Measurements from ENCODE around the gene PSME3IP1. TPM values are rescaled to one million over a fixed set of nuclear protein-coding genes. Genes with fewer than 3 reads are reported as not detected.

The PSME3IP1 gene
- total and polyA plus RNA-seq, 2 of the 4 experiments (the other 2 are of a cell fraction) = 50.2 to 75.2 TPM

DNA sequence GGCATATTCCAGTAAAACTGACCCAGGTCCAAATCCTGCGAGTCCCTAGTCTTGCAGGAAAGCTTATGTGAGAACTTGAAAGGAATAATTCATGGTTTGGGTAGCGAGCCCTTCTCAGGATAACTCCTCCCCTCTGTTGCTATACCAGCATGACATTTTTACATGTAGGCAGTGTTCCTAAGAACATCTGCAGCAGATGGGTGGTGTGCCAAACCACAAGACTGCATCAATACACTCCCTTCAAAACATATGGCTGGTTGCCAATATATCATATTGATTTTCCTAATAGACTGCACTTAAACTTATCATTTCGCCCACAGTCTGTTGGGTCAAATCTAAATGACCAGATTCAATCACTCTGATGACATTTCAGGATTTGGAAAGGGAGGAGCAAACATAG is 19.9 kb downstream of the PSME3IP1 start:
- H3K4me3 ChIP-seq (ENCODE audit: insufficient read depth, low read depth, low read length) = no peak overlapping the region
- H3K23ac ChIP-seq (ENCODE audit: low read depth, low read length) = no peak overlapping the region
- no peak overlapping the region for H3K9ac ChIP-seq (ENCODE audit: low read depth, low read length)
- H3K79me1 ChIP-seq (ENCODE audit: low read depth in 1 of 2, low read length in 2 of 2) = peaks cover 4 to 5% of the 10 kb centered on the region in 2 experiments; a peak in 1 of 4 replicates
- in situ Hi-C loops (cut with MboI; ENCODE audit: low sequenced_read_pairs) = loop anchor here (5.0 kb wide), 1 partner anchor 79 kb away; no protein-coding TSS in a partner anchor
- CTCF ChIA-PET = interaction anchor here (0.7 kb wide), 1 partner anchor 467 kb away, joined by 4 read pairs; no protein-coding TSS in a partner anchor
- H3K4ac ChIP-seq (ENCODE audit: low read depth, low read length) = no peak overlapping the region
- H4K8ac ChIP-seq (ENCODE audit: low read depth in 2 of 2, low read length in 2 of 2) = no peak overlapping the region
- no peak for ATAC-seq (ENCODE audit: low read depth)
- H3K36me3 ChIP-seq (ENCODE audit: control insufficient read depth, insufficient read depth, low read length) = peaks cover 38% of the 10 kb centered on the region
- peaks cover 3% of the 10 kb centered on the region; the same call in 1 of the 2 replicates for H4K20me1 ChIP-seq (ENCODE audit: insufficient read depth, low read length)
- no peak overlapping the region for H2BK20ac ChIP-seq (ENCODE audit: low read depth, low read length)
- no peak overlapping the region for H2AFZ ChIP-seq (replicated peaks; ENCODE audit: low read length, poor library complexity)
- no peak overlapping the region for H4K5ac ChIP-seq (ENCODE audit: low read depth, low read length)
- H3K9me3 ChIP-seq (ENCODE audit: control insufficient read depth, insufficient read depth, low read length) = no peaks in the 10 kb centered on the region
- POLR2A ChIA-PET (ENCODE audit: unreplicated experiment) = no interaction called here
- no peak overlapping the region for H2AK9ac ChIP-seq (replicated peaks; ENCODE audit: low read depth, low read length, poor library complexity)
- intact Hi-C loops (cut with micrococcal nuclease) = loop anchor here (5.0 kb wide), 2 partner anchors 299 to 374 kb away; partner anchors contain the start of gene SLC12A3
- no peak overlapping the region for H4K91ac ChIP-seq (ENCODE audit: insufficient read depth, low read depth, low read length)
- no peak for TF ChIP-seq CHD1 (IDR thresholded peaks at IDR 0.05; ENCODE audit: low read depth, low read length)
- no peak for TF ChIP-seq POLR2A (IDR thresholded peaks at IDR 0.05; ENCODE audit: low read depth, low read length)
- no peak for TF ChIP-seq MAFK (IDR thresholded peaks at IDR 0.05; ENCODE audit: low read depth, low read length)
- TF ChIP-seq, protein P1, sequence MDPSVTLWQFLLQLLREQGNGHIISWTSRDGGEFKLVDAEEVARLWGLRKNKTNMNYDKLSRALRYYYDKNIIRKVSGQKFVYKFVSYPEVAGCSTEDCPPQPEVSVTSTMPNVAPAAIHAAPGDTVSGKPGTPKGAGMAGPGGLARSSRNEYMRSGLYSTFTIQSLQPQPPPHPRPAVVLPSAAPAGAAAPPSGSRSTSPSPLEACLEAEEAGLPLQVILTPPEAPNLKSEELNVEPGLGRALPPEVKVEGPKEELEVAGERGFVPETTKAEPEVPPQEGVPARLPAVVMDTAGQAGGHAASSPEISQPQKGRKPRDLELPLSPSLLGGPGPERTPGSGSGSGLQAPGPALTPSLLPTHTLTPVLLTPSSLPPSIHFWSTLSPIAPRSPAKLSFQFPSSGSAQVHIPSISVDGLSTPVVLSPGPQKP (IDR thresholded peaks at IDR 0.05; ENCODE audit: borderline replicate concordance, low read depth, low read length) = no peak
- TF ChIP-seq RFX5 (IDR thresholded peaks at IDR 0.05; ENCODE audit: low read depth, low read length) = no peak
- no peak for TF ChIP-seq MAZ (IDR thresholded peaks at IDR 0.05; ENCODE audit: borderline replicate concordance, low read depth, low read length)
- H3K27ac ChIP-seq (ENCODE audit: insufficient read depth, low read length) = no peak overlapping the region
- no peak overlapping the region for H2BK5ac ChIP-seq (ENCODE audit: low read depth, low read length, poor library complexity, severe bottlenecking)
- peak; percentile 43 for DNase-seq
- H3K56ac ChIP-seq (ENCODE audit: extremely low read depth, insufficient read depth, low read length) = no peak overlapping the region
- H2AK5ac ChIP-seq (ENCODE audit: low read depth, low read length) = no peak overlapping the region
- H3K9me1 ChIP-seq (ENCODE audit: insufficient read depth, low read length) = no peaks in the 10 kb centered on the region
- H3K27me3 ChIP-seq (ENCODE audit: control insufficient read depth, insufficient read depth, low read length) = no peaks in the 10 kb centered on the region
- no CpG with 5 or more reads among the region's 3 CpGs for WGBS, 2 experiments (ENCODE audit: extremely low coverage in 2 of 2, insufficient read length in 1 of 2)
- dilution Hi-C loops (cut with HindIII; ENCODE audit: low sequenced_read_pairs, unreplicated experiment) = no loop called here
- H3K4me2 ChIP-seq (ENCODE audit: low read depth, low read length) = no peak overlapping the region
- no peak overlapping the region for H3K18ac ChIP-seq (ENCODE audit: low read depth, low read length)
- BruUV-seq (replicated peaks) = no TSS peak
- H2BK15ac ChIP-seq (ENCODE audit: low read depth, low read length) = no peak overlapping the region
- H3K14ac ChIP-seq (replicated peaks; ENCODE audit: low read depth, low read length) = no peak overlapping the region
- no peak overlapping the region for H2BK120ac ChIP-seq (ENCODE audit: low read depth, low read length)
- H3K4me1 ChIP-seq (ENCODE audit: control insufficient read depth, insufficient read depth, low read length) = no peaks in the 10 kb centered on the region
